IPS-15b (cell line): ENCODE results near the gene ACTG1.

Source experiments
- H3K27me3 ChIP-seq: one replicate; pipeline ENCODE4 v1.6.1; 2013; ENCODE audit warnings: low read length; ENCODE audit not compliant: control insufficient read depth, insufficient read depth
- H3K36me3 ChIP-seq: one replicate; pipeline ENCODE4 v1.6.1; 2013; ENCODE audit warnings: low read length; ENCODE audit not compliant: control insufficient read depth, insufficient read depth
- H3K4me1 ChIP-seq: one replicate; pipeline ENCODE4 v1.6.1; 2013; ENCODE audit warnings: mild to moderate bottlenecking, low read length; ENCODE audit not compliant: control insufficient read depth, insufficient read depth
- H3K4me3 ChIP-seq: one replicate; pipeline ENCODE4 v1.5.1; 2013; ENCODE audit warnings: low read depth, low read length
- H3K9ac ChIP-seq: one replicate; pipeline ENCODE4 v1.6.1; 2013; ENCODE audit warnings: low read depth, mild to moderate bottlenecking, low read length
- H3K9me3 ChIP-seq: one replicate; pipeline ENCODE4 v1.6.1; 2013; ENCODE audit warnings: mild to moderate bottlenecking, low read length; ENCODE audit not compliant: control insufficient read depth, insufficient read depth

ACTG1 gene

DNA sequence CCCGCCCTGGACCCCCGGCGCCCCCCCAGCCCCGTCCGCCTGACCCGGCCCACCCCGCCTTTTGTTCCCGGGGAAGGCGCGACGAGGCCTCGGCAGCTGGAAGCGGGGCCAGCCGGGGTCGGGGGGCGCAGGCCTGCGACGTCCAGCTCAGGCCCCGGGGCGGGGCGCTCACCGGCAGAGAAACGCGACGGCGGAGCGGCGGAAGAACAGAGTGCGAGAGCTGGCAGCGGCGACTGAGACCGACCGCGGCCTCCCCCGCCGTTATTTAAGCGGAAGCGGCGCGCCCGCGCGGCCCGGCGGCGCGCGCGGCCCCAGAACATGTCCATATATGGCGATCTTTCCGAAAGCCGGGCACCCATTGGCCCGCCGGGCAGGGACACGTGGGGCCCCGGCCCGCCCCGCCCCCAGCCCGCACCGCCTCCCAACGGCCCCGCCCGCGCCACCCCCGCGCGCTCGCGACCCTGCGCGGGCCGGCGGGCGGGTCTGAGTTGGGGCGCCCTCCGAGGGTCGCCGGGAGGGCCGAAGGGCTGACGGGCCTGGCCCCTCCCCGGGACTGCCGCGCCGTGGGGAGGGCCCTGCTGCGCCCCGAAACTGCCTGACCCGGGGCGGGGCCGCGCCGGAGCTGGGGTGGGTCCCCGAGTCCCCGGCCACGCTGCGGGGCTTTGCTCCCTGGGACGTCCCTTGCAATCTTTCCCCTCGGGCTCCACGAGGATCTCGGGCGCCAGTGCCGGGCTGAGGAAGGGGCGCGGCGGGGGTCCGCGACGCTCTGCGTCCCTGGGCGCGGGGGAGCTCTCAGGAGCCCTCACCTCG, at the start of gene ACTG1:
TSS of gene ACTG1 (minus strand) at position 238 of the 810 bp plus-strand sequence. CDS start 445 bp downstream, outside the sequence.
- Histone ChIP-seq H3K4me3 (peak within 1 kb of the TSS; percentile 95), H3K9me3 (no peaks in the 10 kb centered on the region), H3K4me1 (peaks cover 6% of the 10 kb centered on the region), H3K27me3 (no peaks in the 10 kb centered on the region), H3K36me3 (peaks cover 35% of the 10 kb centered on the region), H3K9ac (peak within 1 kb of the TSS; percentile 95)

DNA sequence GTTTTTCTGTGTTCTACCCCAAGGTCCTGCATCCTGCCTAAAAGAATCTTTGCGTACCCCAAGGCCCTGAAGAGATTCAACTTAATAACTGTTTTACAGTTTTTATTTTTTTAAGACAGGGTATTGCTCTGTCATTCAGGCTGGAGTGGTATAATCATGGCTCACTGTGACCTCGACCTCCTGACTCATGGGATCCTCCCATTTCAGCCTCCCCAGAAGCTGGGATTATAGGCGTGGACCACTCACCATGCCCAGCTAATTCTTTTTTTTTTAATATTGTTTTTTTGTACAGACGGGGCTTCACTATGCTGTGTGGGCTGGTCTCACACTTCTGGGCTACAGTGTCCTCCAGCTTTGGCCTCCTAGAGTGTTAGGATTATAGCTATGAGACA, 48.9 kb upstream of the ACTG1 start:
- Histone ChIP-seq H3K4me3 (no peak overlapping the region), H3K4me1 (no peaks in the 10 kb centered on the region), H3K9me3 (no peaks in the 10 kb centered on the region), H3K27me3 (no peaks in the 10 kb centered on the region), H3K36me3 (peaks cover 59% of the 10 kb centered on the region), H3K9ac (no peak overlapping the region)

DNA sequence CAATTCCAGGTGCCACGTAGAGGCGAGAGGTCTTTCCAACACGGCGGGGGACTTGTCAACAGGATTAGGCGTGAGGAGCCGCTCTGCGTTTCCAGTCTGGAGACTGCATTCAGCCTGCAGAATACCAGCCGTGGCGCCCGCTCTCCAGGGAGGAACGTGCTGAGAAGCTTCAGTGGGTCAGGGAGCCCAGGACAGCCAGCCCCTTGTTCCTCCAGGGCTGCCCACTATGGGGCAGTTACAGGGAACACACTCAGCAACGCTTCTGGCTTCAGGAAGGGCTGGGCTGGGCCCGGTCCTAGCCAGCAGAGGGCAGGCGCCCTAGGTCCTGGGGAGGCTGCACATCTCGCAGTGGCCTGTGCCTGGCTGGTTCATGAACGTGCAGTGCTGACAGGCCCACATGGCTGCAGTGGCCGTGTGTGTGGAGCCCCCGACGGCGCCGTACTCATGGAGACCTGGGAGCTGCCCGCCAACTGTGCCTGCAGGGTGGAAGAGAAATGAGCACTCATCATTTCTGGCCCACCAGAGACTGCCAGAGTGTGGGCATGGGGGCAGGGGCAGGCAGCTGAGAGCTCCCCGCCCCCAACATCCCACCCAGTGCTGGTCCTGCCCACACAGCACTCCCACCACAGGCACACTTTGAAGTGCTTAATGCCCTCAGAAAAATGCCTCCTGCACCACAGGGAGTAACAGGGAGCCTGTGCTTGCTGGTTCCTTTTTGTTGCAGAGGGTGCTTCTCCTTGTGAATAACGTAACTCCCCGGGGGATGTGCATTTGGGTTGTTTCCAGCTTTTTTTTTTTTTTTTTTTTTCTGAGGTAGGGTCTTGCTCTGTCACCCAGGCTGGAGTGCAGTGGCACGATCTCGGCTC, 46.6 kb upstream of the ACTG1 start:
- Histone ChIP-seq H3K9ac (no peak overlapping the region), H3K9me3 (no peaks in the 10 kb centered on the region), H3K36me3 (peaks cover 37% of the 10 kb centered on the region), H3K27me3 (no peaks in the 10 kb centered on the region), H3K4me1 (no peaks in the 10 kb centered on the region), H3K4me3 (no peak overlapping the region)

DNA sequence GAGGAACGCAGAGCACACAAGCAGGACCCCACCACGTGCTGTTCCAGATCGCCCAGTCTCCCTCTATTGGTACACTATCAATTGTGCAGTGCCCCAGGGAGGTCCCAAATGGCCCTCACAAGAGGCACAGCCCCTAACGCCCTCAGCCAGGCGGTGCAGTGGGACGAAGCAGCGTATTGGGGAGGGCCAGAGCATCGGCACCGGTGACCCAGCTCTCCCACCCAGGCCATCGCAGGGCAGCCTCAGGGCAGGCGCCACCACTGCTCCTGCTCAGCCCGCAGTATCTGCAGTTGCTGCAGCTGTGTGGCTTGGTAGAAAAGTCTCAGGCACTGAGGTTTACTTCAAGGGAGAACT, 45.5 kb upstream of the ACTG1 start:
- Histone ChIP-seq H3K4me3 (no peak overlapping the region), H3K4me1 (peaks cover 4% of the 10 kb centered on the region), H3K27me3 (no peaks in the 10 kb centered on the region), H3K9me3 (no peaks in the 10 kb centered on the region), H3K36me3 (peaks cover 30% of the 10 kb centered on the region), H3K9ac (no peak overlapping the region)

GRCh38 chr17:81557276-81558114, 44.9 kb upstream of the ACTG1 start:
- no peaks in the 10 kb centered on the region for H3K9me3 ChIP-seq
- no peak overlapping the region for H3K4me3 ChIP-seq
- H3K27me3 ChIP-seq = no peaks in the 10 kb centered on the region
- H3K36me3 ChIP-seq = peaks cover 30% of the 10 kb centered on the region
- peaks cover 4% of the 10 kb centered on the region for H3K4me1 ChIP-seq
- no peak overlapping the region for H3K9ac ChIP-seq

GRCh38 chr17:81556863-81557262, 44.3 kb upstream of the ACTG1 start:
- Histone ChIP-seq H3K27me3 (no peaks in the 10 kb centered on the region), H3K4me3 (no peak overlapping the region), H3K9me3 (no peaks in the 10 kb centered on the region), H3K4me1 (peaks cover 4% of the 10 kb centered on the region), H3K9ac (no peak overlapping the region), H3K36me3 (peaks cover 30% of the 10 kb centered on the region)

DNA sequence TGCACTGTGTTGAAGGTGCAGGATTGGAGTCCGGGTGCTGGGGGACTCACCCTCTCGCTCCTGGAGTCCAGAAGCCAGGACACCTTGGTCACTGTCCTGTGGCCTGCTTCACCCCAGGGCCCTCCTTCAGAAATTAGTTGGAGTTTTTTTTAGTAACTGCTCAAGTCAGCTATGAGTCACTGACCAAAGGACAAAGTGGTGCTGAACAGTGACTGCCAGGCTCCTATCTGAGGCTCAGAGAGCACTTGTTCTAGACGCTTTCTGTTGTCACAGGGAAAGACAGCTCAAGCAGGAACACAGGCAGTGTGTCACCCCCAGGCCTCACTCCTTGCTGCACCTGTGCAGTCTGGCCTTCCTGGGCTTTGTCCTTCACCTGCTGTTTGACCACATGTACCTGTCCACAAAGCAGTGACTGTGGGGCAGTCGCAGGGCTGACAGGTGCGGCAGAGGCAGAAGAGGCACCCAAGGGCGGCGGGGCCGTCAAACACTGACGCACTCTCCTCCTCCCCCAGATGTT, 43.6 kb upstream of the ACTG1 start:
- Histone ChIP-seq H3K27me3 (no peaks in the 10 kb centered on the region), H3K36me3 (peaks cover 24% of the 10 kb centered on the region), H3K9me3 (no peaks in the 10 kb centered on the region), H3K4me1 (peaks cover 4% of the 10 kb centered on the region), H3K4me3 (no peak overlapping the region), H3K9ac (no peak overlapping the region)

- Histone ChIP-seq H3K36me3 (peaks cover 28% of the 10 kb centered on the region), H3K4me1 (peaks cover 4% of the 10 kb centered on the region), H3K27me3 (no peaks in the 10 kb centered on the region), H3K9ac (peak overlapping the region; percentile 41), H3K4me3 (peak overlapping the region; percentile 90), H3K9me3 (no peaks in the 10 kb centered on the region)
Observed at GRCh38 chr17:81553616-81554181, 41.1 kb upstream of the ACTG1 start.

- no peaks in the 10 kb centered on the region for H3K9me3 ChIP-seq
- peaks cover 4% of the 10 kb centered on the region for H3K4me1 ChIP-seq
- H3K36me3 ChIP-seq = peaks cover 23% of the 10 kb centered on the region
- H3K4me3 ChIP-seq = peak overlapping the region; percentile 90
- peak overlapping the region; percentile 76 for H3K9ac ChIP-seq
- H3K27me3 ChIP-seq = no peaks in the 10 kb centered on the region
Observed at GRCh38 chr17:81553018-81553615, 40.5 kb upstream of the ACTG1 start.

GRCh38 chr17:81552244-81553017, 39.8 kb upstream of the ACTG1 start, which contains the start of gene FAAP100:
TSS of gene FAAP100 (minus strand) at chr17:81552353. CDS start at chr17:81552330, 23 bp downstream.
- peaks cover 23% of the 10 kb centered on the region for H3K36me3 ChIP-seq
- peaks cover 4% of the 10 kb centered on the region for H3K4me1 ChIP-seq

More at GRCh38 chr17:81552244-81553017, 39.8 kb upstream of the ACTG1 start, which contains the start of gene FAAP100:
- H3K9ac ChIP-seq = peak within 1 kb of the TSS; percentile 79
- no peaks in the 10 kb centered on the region for H3K9me3 ChIP-seq
- H3K27me3 ChIP-seq = no peaks in the 10 kb centered on the region
- H3K4me3 ChIP-seq = peak within 1 kb of the TSS; percentile 90
